Upper lobe of left lung (tissue), 4 donors: ENCODE data around the gene MAPK8IP3.

Source experiments
- EP300 ChIP-seq, 4 donors: sonication (generic); formaldehyde crosslinking; IDR thresholded peaks; one replicate each; pipeline ENCODE4 v1.5.1; 2017; ENCODE audit warnings: antibody characterized with exemption in 4 of 4, control low read depth in 2 of 4
- POLR2A ChIP-seq, 4 donors: fragments of 450-650 bp; IDR thresholded peaks; one replicate each; pipeline ENCODE4 v1.5.1; 2016 to 2017; ENCODE audit warnings: antibody characterized with exemption in 4 of 4, mild to moderate bottlenecking in 2 of 4
- POLR2AphosphoS5 ChIP-seq, 2 donors: sonication (generic); formaldehyde crosslinking; IDR thresholded peaks; one replicate each; pipeline ENCODE4 v1.5.1; 2017; ENCODE audit warnings: antibody characterized with exemption in 2 of 2
- TF ChIP-seq, protein P1 (sequence below), 6 experiments: fragments of 450-650 bp in 4 of 6; fragments of 200-600 bp in 2 of 6; sonication (generic) in 2 of 6; IDR thresholded peaks; one replicate each; pipeline ENCODE4 v1.5.1; 2016 to 2019; ENCODE audit warnings: antibody characterized with exemption in 6 of 6

DNA sequence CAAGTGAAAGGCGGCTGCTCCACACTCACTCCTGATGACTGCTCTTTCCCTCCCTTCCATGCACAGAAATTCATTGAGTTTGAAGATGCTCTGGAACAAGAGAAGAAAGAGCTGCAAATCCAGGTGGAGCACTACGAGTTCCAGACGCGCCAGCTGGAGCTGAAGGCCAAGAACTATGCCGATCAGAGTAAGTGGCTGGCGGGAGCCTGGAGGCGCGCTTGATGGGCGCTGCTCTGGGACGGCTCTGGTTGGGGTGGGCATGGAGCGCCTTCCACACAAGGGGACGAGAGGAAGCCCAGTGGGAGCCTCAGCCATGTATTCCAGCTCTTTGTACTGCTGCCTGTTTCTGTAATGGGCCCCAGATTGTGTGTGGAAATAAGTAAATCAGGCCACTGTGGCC lies 18.5 kb downstream of the MAPK8IP3 start:
- no peak for TF ChIP-seq POLR2AphosphoS5 (IDR thresholded peaks at IDR 0.05)
- TF ChIP-seq POLR2A (IDR thresholded peaks at IDR 0.05): no peak
- TF ChIP-seq EP300 (IDR thresholded peaks at IDR 0.05): no peak
- TF ChIP-seq, protein P1, sequence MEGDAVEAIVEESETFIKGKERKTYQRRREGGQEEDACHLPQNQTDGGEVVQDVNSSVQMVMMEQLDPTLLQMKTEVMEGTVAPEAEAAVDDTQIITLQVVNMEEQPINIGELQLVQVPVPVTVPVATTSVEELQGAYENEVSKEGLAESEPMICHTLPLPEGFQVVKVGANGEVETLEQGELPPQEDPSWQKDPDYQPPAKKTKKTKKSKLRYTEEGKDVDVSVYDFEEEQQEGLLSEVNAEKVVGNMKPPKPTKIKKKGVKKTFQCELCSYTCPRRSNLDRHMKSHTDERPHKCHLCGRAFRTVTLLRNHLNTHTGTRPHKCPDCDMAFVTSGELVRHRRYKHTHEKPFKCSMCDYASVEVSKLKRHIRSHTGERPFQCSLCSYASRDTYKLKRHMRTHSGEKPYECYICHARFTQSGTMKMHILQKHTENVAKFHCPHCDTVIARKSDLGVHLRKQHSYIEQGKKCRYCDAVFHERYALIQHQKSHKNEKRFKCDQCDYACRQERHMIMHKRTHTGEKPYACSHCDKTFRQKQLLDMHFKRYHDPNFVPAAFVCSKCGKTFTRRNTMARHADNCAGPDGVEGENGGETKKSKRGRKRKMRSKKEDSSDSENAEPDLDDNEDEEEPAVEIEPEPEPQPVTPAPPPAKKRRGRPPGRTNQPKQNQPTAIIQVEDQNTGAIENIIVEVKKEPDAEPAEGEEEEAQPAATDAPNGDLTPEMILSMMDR (IDR thresholded peaks at IDR 0.05): no peak
